Ammon's horn (tissue), 1 donor: Measurements from ENCODE around the gene ZNF616.

Experiments used
- DNase-seq: peaks from one replicate; pipeline ENCODE4 v3.0.0-alpha.2; 2016; ENCODE audit warnings: low spot score

Gene ZNF616

GRCh38 chr19:52139252-52140031 lies at the start of gene ZNF616:
TSS of gene ZNF616 (minus strand) at chr19:52139938. CDS start at chr19:52130512, 9,426 bp downstream.
- peak; percentile 92 for DNase-seq

GRCh38 chr19:52188822-52189734 lies 49.3 kb upstream of the ZNF616 start:
- peak; percentile 100 for DNase-seq

DNA sequence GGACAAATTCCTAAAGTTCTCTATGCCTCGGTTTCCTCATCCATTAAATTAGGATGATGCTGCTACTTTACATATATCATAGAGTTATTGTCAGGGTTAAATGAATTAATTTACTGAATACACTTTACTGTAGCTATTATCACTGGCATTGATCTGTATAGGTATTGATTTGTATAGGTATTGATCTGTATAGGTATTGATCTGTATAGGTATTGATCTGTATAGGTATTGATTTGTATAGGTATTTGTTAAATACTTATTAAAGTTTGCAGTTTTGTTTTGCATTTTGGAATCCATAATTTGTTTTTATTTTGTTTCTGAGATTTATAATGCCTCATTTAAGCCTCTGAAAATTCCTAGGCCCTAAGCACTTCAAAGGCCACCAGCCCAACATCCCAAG lies 47.7 kb upstream of the ZNF616 start:
- DNase-seq: no peak

DNA sequence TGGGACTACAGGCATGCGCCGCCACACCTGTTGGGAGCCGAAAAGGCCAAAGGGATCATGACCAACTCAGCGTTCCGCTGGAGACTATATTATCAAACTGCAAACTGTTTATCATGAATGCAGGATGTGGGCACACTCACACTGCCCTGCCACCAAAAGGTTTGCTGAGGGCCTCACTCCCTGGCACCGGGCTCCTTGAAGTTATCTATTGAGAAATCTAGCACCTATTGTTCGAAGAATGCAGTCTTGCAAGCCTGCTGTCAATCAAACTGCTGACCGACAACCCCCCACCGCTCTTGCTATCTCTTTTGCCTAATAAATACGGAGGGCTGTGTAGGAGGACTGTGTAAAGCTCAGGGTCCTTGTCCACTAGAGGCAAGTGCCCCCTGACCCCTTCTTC lies 36.8 kb upstream of the ZNF616 start:
- DNase-seq: no peak

DNA sequence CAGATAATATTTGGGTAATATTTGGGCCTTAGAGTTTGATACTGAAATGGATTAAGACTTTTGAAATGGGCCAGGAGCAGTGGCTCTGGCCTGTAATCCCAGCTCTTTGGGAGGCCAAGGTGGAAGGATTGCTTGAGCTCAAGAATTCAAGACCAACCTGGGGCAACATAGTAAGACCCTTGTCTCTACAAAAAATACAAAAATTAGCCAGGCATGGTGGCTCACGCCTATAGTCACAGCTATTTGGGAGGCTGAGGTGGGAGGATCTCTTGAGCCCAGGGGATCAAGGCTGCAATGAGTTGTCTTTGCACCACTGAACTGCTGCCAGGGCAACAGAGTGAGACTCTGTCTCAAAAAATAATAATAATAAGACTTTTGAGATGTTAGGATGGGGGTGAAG lies 32.6 kb upstream of the ZNF616 start:
- no peak for DNase-seq

GRCh38 chr19:52171321-52172169 lies 31.8 kb upstream of the ZNF616 start, which contains the start of gene ZNF836:
TSS of gene ZNF836 (minus strand) at chr19:52171621. CDS start at chr19:52168072, 3,549 bp downstream.
- peak; percentile 89 for DNase-seq

GRCh38 chr19:52170863-52171320 lies 31.2 kb upstream of the ZNF616 start:
- no peak for DNase-seq

GRCh38 chr19:52170304-52170703 lies 30.6 kb upstream of the ZNF616 start:
- peak; percentile 8 for DNase-seq

- DNase-seq: no peak
These were observed 16.0 kb upstream of the ZNF616 start for GRCh38 chr19:52155596-52156359.

- no peak for DNase-seq
These were observed 8.5 kb upstream of the ZNF616 start for GRCh38 chr19:52148256-52148655.

DNA sequence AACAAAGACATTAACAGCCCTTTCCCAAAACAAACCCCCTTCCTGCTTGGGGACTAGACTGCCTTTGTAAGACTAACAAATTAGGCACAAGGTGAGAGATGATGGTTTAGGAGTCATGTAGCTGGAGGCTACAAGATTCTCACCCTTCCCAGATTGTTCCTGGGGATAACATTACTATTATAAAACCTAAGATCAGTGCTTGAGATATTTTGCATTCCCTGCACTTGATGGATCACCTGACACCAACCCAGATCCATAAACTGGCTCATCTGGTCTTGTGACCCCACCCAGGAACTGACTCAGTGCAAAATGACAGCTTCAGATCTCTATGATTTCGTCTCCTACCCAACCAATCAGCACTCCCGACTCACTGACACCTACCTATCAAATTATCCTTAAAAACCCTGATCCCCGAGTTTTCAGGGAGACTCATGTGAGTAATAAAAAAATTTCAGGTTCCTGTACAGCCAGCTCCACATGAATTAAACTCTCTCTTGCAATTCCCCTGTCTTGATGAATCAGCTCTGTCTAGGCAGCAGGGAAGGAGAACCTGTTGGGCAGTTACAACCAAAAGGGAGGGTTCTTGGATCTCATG lies 2.4 kb upstream of the ZNF616 start:
- no peak for DNase-seq

- DNase-seq: no peak
These were observed 1.5 kb upstream of the ZNF616 start for GRCh38 chr19:52141203-52141602.

- peak; percentile 98 for DNase-seq
These were observed 433 bp upstream of the ZNF616 start for GRCh38 chr19:52140032-52140710.

DNA sequence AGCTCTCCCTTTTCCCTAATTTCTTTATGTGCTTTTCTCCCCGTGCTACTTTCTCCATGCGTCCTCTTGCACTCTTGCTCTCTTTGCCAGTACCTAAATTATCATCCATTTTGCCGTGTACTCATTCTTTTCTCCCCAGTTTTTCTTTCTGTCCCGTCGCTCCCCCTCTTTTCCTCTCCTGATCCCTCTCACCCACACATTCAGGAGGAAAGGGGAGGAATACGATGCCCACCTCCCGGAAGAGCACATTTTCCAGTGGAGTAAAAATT lies 821 bp downstream of the ZNF616 start:
- no peak for DNase-seq

- peak; percentile 21 for DNase-seq
These were observed 1.3 kb downstream of the ZNF616 start for GRCh38 chr19:52138278-52138982.

GRCh38 chr19:52120286-52120685 lies 19.5 kb downstream of the ZNF616 start:
- no peak for DNase-seq

- DNase-seq: no peak
These were observed 24.1 kb downstream of the ZNF616 start for GRCh38 chr19:52115526-52116053.

DNA sequence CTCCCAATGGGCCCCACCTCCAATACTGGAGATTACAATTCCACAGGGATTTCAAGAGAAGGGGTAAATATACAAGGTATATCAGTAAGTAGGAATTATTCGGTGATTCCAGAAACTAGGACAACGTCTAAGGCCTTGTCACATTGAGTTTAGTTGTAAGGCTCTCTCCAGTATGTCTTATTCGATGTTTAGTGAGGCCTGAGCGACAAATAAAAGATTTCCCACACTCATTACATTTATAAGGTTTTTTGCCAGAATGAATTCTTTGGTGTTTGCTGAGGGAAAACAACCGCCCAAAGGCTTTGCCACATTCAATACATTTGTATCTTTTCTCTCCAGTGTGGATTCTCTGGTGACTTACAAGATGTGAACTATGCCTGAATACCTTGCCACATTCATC lies 25.0 kb downstream of the ZNF616 start:
- DNase-seq: no peak

DNA sequence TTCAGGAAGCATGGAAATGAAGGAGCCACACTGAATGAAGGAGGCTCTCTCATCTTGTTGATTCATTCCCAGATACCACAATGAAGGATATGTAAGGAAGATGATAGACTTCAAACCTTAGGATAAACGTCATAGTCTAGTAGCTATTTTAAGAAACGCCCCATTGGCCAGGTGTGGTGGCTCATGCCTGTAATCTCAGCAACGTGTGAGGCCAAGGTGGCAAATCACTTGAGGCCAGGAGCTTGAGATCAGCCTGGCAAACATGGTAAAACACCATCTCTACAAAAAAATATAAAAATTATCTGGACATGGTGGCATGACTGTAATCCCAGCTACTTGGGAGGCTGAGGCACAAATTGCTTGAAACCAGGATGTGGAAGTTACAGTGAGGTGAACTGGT lies 27.1 kb downstream of the ZNF616 start:
- no peak for DNase-seq
